HG03565 (cell line): ENCODE measurements around the gene ITPRID2.

Source experiments
- ATAC-seq: cut with Tn5 transposase; IDR thresholded peaks from one replicate; pipeline ENCODE4 v1.9.1; 2021; ENCODE audit warnings: mild to moderate bottlenecking, moderate library complexity; ENCODE audit not compliant: unreplicated experiment

Gene ITPRID2

DNA sequence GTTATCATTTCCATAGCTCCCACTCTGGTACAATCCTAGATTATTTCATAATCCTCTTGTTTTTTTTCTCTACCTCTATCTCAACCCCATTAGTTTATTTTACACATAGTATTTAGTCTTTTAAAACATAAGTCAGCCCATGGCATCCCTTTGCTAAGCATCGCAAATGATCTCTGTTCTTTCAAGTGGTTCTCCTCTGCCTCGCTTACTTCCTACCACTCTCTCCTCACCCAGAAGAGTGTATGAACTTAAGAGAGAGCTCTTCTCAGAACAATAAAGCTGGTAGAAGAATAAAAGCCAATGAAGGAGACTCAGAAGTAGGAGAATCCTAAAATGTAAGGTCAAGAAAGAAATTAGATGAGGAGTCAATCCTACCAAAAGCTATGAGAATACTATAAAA lies 12.2 kb upstream of the ITPRID2 start:
- ATAC-seq, result no peak

DNA sequence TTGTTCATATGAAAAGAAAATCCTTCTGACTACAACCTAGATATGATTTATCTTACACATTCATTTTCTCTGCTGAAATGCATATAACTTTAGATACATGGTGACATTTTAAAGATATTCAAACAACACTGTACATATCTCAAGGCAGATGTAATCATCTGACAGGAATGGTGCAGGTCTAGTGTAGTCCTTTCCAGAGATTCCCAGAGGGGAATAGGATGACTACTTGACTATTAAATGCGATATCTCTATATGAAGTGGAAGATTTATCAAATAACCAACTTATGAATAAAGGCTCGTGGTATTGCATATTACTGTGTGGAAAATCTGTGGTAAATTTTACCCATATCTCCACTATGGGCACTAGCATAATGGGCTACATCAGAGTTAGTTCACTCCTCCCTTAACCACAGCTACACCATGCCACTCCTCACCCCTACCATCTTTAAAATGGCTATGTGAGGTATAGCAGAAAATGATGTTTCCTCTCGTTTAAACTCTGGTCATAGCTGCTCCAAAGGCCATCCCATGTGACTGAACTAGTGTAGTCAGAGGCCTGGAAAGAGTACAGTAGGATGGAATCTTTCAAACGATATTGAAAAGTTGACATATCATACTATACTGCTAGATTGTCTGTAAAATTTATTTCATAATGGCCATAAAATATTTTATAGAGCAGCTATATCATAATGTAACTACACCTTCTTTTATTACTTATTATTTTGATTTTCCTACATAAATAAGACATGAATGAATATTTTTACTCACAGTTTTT lies 9.1 kb upstream of the ITPRID2 start:
- ATAC-seq, result no peak

DNA sequence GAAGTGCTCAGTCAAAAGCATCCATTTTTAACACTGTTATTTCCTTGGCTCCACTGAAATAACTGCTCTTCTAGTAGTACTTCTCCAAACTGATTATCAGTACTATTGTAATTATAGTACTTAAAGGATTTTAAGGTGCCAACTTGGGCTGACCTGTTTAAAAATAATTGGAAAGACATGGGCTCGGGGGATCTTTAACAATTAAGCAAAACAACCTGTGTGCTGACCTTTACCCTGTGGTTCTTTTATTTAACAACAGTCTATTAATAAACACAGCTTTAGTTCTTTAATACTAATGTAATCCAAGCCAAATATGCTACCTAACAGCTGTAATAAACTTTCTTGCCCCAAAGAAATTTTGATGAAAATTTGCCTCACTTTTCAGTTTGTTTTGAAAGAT lies 6.9 kb upstream of the ITPRID2 start:
- no peak for ATAC-seq

DNA sequence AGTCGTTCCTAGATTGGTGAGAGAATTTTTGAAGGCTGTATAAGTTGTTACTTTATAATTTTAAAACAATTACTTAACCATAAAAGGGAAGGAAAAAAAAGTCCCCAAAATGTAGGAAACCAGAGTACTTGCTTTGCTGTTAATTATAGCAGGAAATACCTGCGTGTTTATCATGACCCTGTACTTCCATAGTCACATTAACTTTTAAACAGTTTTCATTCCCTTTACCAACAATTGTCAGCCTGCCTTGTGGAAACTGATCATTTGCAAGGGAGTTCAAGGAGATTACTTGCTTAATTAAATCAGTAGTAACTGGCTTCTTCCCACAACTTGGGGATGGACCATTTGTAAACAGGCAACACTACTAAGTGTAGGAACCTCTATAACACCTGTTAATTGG lies 6.4 kb upstream of the ITPRID2 start:
- no peak for ATAC-seq

DNA sequence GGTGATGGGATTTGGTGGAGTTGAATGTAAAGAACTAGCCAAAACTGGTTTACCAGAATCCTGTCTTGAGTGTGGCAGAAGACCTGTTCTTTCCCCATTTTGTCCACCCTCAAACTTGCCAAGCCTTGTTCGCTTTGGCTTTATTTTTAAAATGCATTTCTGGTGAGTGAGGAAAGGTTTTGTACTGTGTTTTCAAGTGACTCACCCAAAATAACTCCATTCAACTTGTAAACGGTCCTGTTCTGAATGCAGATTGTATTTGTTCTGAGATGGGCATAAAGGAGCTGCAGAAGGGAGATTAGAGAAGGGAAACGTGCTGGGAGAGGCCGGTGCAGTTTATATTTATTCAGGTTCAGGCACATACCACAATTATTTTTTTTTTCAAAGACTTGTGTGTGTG lies 5.3 kb upstream of the ITPRID2 start:
- ATAC-seq, result no peak

DNA sequence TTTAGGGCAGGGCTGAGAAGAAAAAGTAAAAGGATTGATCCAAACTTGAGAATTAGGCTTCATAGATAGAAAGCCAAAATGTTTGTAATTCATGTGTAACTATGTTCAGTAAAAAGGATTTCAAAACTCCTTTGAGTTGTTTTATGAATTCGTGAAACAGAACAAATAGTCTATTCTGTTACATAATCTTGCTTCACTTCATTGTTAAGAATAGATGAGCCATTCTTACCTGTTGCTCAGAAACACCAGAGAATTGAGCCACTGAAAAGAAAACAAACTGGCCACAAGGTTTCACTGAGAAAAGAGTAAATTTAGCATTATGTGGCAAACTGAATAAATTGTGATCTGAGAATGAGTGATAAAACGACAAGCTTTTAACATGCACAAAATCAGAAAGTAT lies 4.5 kb upstream of the ITPRID2 start:
- ATAC-seq, result no peak

DNA sequence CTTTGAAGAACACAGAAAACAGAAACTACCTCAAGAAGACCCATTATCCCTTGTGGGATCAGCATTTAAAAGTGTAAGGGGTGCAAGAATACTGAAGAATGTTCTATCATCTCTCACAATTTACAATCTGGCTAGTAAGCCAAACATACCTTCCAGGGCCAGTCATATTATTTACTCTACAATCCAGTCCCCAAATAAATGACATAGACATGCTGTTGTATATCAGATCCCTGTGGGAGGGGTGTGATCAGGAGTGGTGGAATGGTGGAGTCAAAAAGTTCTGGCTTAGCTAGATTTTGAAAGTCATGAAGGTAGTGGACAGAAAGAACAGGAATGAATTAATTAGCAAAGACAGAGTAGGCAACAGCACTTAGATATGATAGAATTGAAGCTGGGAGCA lies 1.8 kb upstream of the ITPRID2 start:
- ATAC-seq, result no peak

DNA sequence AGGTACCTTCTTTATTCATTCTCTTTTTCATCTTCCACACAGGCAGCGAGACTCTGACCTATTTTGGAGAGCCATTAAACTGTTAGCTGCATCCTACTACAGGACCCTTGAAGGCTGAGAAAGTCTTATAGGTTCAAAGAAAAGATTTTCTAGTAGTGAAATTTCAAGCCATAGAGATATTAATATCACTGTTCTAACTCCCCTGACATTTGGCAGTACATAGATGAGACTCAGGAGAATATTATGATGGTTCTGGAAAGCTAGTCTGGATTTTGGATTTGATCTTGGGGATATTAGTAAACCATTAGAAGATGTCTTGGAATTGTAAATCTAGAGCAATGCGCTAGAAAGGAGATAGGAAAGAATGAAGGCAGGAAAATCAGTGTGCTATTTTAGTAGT lies 1.3 kb upstream of the ITPRID2 start:
- ATAC-seq, result no peak

DNA sequence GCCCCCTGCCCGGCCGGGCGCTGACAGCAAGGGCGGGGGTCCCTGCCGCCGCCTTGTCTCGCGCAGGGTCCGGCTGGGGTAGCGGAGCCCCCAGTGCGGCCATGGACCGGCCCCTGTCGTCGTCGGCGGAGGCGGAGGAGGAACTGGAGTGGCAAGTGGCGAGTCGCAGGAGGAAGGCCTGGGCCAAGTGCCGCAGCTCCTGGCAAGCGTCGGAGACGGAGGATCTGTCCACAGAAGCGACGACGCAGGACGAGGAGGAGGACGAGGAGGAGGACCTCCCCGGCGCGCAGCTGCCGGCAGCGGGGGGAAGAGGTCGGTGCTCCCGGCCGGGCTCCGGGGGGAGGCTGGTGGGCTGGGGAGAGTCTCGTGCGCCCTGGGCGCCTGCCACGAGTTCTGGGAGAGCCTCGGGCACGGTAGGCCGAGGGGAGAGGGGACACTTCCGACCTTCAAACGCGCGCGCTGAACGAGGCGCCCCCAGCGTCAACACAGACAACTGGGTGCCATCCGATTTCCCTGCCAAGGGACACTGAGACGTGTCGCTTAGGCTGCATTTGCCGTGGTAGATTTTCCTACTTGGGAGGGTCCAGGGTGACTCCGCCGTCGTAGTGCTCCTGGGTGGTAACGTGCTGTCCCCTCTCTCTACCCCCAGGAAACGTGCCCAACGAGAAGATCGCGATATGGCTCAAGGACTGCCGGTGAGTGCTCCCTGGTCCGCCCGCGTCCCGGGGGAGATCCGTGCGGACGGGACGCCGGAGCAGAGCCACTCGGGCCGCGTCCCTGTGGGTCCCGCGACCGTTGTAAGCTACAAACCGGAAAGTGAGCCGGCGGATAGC lies 652 bp downstream of the ITPRID2 start:
- peak; percentile 32 for ATAC-seq

DNA sequence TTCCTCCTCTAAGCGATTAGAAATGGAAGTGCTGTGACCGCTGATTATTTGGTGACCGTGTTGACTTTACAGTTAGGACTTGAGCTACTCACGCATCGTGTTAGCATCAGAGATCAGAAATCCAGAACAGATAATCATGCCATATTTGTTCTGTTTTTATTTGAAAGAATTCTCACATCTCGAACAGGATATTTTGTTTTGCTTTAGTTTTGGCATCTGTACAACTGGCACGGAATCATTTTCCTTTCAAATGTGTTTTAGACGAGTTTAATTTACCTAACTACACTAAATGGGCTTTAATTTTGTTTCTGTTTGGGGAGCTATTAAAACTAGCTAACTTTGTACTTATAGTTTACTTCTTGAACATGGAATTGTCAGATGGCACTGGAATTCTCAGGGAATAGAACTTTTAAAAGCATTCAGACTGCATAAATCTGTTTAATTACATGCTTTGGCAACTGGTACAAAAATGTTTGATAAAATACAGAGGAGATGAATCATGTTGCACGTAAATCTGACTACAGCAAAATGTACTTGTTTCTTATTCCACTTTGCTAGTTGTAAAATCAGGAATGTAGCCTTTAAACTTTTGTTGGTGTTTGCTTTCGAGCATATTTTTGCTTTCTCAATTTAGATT lies 1.4 kb downstream of the ITPRID2 start:
- no peak for ATAC-seq

DNA sequence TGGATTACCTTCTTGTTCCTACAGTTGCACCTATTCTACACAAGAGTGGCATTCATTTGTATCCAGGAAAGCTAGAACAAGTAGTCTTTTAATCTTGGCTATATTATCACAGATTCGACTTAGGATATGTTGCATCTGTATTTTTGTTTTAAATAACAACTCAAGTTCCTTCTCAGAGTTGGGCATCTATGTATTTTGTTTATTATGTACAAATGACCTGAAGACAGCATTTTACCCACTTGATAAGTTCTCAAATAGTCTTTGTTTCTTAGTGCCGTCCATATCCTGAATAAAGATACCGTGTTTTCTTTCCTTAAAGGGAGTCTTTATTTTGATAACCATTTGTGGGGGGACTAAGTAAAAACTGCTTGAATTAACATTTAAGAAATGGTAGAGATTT lies 2.9 kb downstream of the ITPRID2 start:
- no peak for ATAC-seq

DNA sequence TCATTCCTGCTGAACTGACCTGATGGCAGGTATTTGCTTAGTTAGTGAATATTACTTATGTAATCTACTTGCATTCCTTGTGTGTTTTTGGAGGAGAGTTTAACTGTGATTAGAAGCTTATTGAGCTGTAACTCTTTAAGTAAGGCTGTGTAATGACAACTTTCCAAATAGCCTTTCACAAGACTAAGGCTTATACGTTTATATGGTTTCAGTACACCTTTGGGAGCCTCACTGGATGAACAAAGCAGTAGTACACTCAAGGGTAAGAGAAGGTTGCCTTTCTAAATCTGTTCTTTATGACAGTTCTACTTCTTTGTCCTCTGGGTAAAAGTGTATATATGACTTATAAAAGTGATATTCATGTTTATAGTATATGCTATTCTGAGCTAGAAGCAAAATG lies 4.3 kb downstream of the ITPRID2 start:
- no peak for ATAC-seq

DNA sequence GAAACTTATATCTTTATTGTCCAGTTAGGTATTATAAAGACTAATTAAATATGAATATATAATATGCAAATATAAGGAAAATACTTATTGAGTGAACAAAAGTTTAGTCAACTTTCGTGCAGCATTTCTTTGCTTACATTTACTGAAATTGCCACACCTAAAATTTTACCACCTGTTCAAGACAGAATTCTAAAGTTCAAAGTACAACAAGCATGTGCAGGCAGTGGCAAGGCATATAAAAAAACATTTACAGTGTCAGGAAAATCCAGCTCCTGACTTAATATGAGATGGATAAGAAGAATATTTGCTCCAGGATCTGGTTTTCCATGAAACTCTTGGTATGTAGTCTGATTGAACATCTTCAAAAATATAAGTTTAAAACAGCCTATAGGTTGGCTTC lies 4.8 kb downstream of the ITPRID2 start:
- ATAC-seq, result no peak

DNA sequence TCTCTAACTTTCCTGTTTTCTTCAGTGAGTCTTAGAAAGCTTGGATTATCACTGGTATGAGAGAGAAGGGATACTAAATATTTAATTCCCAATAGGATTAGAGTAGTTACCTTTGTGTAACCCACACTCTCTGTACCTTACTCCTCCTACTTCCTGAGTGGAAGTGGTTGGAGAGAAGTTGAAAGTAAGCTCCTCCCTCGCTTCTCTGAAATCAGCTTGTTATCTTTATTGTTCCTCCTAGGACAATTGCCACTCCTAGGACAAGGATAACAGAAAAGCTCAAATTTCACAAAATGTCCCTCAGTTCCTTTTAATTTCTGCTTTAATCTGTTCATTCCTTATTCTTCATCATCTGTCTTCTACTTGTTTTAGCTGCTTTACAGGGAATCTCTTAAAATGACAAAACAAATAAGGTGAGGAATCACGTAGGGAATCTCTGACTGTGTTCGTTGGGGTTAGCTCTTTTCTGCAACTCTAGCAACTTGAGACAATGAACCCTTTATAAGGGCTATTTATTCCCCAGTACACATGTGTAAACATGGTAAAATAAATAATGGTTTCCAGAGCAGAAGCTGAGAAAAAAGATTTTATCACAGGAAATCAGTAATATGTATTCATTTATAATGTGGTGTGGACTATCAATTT lies 8.6 kb downstream of the ITPRID2 start:
- ATAC-seq, result no peak

DNA sequence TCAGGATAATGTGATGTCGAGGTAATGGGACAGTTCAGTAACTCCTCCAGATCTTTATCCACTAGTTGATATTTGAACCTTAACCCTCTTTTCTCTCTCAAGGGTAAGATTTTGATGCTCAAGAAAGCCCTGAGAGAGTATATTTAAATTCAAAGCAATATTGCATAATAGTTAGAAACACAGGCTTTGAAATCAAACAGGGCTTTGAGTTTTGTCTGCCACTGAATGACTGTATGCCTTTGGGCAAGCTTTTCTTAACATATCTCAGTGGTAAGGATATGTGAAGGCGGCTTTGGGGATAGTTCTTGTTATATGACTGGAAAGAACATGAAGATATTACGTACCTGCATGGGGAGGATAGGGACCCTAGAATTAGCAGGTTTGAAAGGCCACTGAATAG lies 11.1 kb downstream of the ITPRID2 start:
- no peak for ATAC-seq

DNA sequence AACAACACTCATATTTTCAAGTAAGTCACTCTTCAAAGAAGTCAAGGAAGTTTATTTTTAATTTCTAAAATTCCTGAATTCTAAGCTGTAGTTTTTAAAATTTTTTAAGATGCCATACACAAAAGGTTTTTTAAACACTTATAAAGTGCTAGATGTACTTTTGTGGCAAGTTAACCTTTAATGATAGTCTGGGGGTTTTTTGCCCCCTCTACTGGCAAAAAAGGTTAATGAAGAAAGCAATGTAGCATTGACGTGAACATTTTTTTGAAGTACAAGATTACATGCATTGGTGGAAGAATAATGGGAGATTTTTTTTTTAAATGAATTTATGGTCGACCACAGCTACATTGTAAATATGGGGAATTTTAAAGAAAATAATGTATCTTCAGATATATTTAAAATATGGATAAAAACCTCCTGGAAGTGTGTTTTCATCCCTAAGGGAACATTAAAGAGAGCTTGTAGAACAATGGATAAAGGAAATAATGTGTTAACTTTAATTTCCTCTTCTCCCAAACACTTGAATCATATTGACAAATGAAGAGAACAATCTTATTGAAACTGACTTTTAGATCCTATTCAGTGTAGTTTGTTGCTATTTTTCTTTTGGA lies 12.6 kb downstream of the ITPRID2 start:
- ATAC-seq, result no peak

DNA sequence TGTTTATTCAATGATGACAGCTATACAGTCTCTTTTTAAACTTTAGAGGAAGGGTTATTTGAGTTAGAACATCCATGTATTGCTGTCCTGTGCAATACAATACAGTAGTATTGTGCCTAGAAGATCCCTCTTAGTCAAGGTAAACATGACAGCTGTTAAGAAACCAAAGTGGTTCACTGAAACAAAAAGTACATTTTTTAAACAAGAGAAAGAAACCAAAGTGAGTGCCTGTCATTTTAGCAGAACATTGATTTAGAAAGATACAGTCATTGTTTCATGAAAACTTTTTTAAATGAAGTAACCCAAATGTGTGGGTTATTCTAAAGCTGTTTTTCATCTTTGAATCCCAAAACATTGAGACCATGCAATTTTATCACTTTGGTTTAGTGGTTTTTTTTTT lies 15.5 kb downstream of the ITPRID2 start:
- no peak for ATAC-seq

DNA sequence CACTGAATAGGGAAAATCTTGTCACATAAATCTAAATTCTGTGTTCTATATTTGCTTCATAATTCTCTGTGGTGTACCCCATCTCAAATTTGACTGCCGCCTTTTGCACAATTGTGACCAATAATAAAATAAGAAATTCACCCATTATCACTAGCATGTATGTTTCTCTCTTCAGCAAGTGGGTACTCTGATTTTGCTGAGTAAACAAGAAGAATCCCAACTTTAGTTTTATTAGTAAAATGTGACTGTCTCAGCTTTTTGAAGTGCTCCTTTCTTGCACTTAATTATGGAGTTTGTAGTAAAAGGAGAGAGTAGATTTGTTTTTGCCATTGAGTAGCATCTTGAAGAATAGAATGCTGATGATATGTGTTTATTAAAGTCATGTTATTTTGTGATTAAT lies 16.1 kb downstream of the ITPRID2 start:
- no peak for ATAC-seq

DNA sequence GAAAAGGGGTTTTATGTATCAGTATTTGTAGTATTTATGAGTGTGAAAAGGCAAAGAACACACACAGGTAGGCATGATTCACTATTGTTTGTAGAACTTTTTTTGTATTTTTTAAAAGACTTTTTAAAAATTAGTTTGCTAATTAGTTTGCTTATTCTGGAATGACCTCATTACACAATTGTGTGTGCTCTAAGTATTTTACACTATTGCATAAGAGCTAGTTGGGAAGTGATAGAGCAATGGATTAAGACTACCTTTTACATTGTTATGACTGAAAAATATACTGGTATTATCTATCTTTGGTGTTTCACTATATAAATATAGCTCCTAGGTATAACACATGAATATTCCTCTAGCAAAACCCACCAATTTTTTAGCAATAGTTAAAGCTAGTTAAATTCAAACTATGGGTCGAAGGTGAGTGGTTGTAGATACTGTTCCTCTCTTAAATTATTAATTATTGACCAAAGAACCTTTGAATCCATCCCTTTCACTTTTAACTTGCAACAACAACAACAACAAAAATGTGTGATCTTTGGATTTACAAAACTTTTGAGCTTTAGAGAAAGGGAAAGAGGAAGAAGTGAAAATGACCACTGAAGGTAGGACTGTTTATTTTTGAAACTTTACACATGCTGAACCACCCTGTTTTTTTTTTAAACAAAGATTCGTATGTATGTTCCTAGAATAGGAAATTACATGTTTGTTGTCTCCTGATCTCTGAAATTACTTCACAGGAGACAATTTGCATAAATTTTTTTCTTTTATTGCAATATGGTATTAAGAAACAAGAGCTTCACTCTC lies 18.7 kb downstream of the ITPRID2 start:
- ATAC-seq, result peak; percentile 32

DNA sequence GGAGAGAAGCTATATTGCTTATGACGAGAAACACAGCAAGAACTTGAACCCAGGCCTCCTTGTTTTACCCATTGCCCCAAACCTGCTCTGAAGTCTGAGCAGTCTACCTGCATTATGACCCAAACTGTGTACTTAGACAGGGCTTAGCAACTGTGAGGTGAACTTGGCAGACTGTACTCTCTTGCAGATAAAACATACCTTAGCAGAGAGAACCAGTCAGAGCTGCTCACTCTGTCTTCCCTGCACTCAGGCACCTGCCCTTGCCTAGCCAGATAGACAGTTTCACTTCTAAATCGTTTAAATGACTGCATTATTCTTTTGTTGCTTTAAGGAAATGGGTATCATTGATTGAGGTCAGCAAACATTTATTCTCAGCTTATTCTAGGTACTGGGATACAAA lies 20.3 kb downstream of the ITPRID2 start:
- no peak for ATAC-seq
